OCI-LY7 (cell line): ENCODE data around the gene HEATR3. TPM values are rescaled to one million over a fixed set of nuclear protein-coding genes. Genes with fewer than 3 reads are reported as not detected.

Source experiments
- BruUV-seq: library from RNA; stranded (reverse); fragments of 400-500 nt; replicated peaks from 2 replicates; lab custom pipeline; 2021; lab: Mats Ljungman, UMichigan
- CTCF ChIA-PET: fragments of 300-600 bp; sonication (Branson Sonifier 250); formaldehyde crosslinking; loops from one replicate; lab custom pipeline; 2022; ENCODE audit warnings: antibody characterized with exemption; ENCODE audit not compliant: unreplicated experiment; lab: Charles Lee
- POLR2A ChIA-PET: fragments of 300-600 bp; sonication (Branson Sonifier 250); formaldehyde crosslinking; loops from one replicate; lab custom pipeline; 2022; ENCODE audit warnings: antibody characterized with exemption; lab: Charles Lee
- DNase-seq: peaks from one replicate; pipeline ENCODE4 v3.0.0-alpha.2; 2015; ENCODE audit warnings: low spot score
- H2AFZ ChIP-seq: fragments of 200-600 bp; sonication (generic), shearing (Covaris generic); 2 replicates; pipeline ENCODE4 v1.6.1; 2014; ENCODE audit warnings: mild to moderate bottlenecking, antibody characterized with exemption, low read length, moderate library complexity
- H3K27ac ChIP-seq: fragments of 200-600 bp; sonication (generic); 2 replicates; pipeline ENCODE4 v1.5.1; 2014; ENCODE audit warnings: mixed run types, low read depth, mild to moderate bottlenecking, moderate library complexity, low read length, inconsistent platforms; ENCODE audit not compliant: poor library complexity, severe bottlenecking
- H3K36me3 ChIP-seq: fragments of 200-600 bp; sonication (generic); 2 replicates; pipeline ENCODE4 v1.6.1; 2014; ENCODE audit warnings: mild to moderate bottlenecking, antibody characterized with exemption, low read length, moderate library complexity, mixed read lengths; ENCODE audit not compliant: insufficient read depth
- H3K4me1 ChIP-seq: fragments of 200-600 bp; sonication (generic); 2 replicates; pipeline ENCODE4 v1.5.1; 2014; ENCODE audit warnings: mild to moderate bottlenecking, low read length; ENCODE audit not compliant: insufficient read depth, poor library complexity, severe bottlenecking
- H3K4me2 ChIP-seq: fragments of 200-600 bp; sonication (generic); 2 replicates; pipeline ENCODE4 v1.6.1; 2014; ENCODE audit warnings: mild to moderate bottlenecking, low read length
- H3K4me3 ChIP-seq: fragments of 200-600 bp; sonication (generic); 2 replicates; pipeline ENCODE4 v1.5.1; 2014; ENCODE audit warnings: mild to moderate bottlenecking, low read depth, low read length; ENCODE audit not compliant: poor library complexity, severe bottlenecking
- H3K79me2 ChIP-seq: fragments of 200-600 bp; sonication (generic); 2 replicates; pipeline ENCODE4 v1.6.1; 2016; ENCODE audit warnings: low read depth, mild to moderate bottlenecking, low read length, moderate library complexity, mixed read lengths; ENCODE audit not compliant: insufficient read depth
- H3K9me2 ChIP-seq: fragments of 200-600 bp; sonication (generic); 2 replicates; pipeline ENCODE4 v1.6.1; 2016; ENCODE audit warnings: mild to moderate bottlenecking, low read length, mixed read lengths; ENCODE audit not compliant: insufficient read depth
- H3K9me3 ChIP-seq: fragments of 200-600 bp; sonication (generic); 2 replicates; pipeline ENCODE4 v1.6.1; 2014; ENCODE audit warnings: mild to moderate bottlenecking, mixed run types, low read length, mixed read lengths
- H4K20me1 ChIP-seq: fragments of 200-600 bp; sonication (generic); 2 replicates; pipeline ENCODE4 v1.6.1; 2014; ENCODE audit warnings: mild to moderate bottlenecking, antibody characterized with exemption, low read length, moderate library complexity, mixed read lengths; ENCODE audit not compliant: insufficient read depth
- CTCF ChIP-seq: fragments of 200-600 bp; sonication (generic); conservative IDR thresholded peaks from 2 replicates; pipeline ENCODE4 v1.5.1; 2014; ENCODE audit warnings: mild to moderate bottlenecking, antibody characterized with exemption, low read length, moderate library complexity, mixed read lengths
- EZH2phosphoT487 ChIP-seq: fragments of 200-600 bp; sonication (generic); IDR thresholded peaks from 2 replicates; pipeline ENCODE4 v1.6.1; 2018; ENCODE audit warnings: low read depth, borderline replicate concordance, mild to moderate bottlenecking, mixed run types, antibody characterized with exemption, low read length, moderate library complexity, mixed read lengths
- intact Hi-C: fragments of 100-400 bp; cut with micrococcal nuclease; formaldehyde crosslinking; loops from one replicate; pipeline ENCODE4 v1.10.0; 2022; ENCODE audit not compliant: unreplicated experiment
- small RNA-seq: library from RNA; depleted of rRNA; stranded (forward); fragments of <200 nt; gene quantifications from one replicate; pipeline ENCODE3, GENCODE V24; 2014
- total RNA-seq, 2 experiments: library from RNA; depleted of rRNA in 1 of 2; stranded (reverse); fragments of >200 nt in 1 of 2; shearing (Covaris generic) in 1 of 2; gene quantifications; 2 replicates each; pipeline ENCODE4 v1.2.3, GENCODE V29; 2014 to 2022

Gene HEATR3
- total RNA-seq, 2 experiments from 2014 or later, result 34.2 to 50.6 TPM

- Histone ChIP-seq H3K9me2 (no peaks in the 10 kb centered on the region), H3K36me3 (no peaks in the 10 kb centered on the region), H3K79me2 (peaks cover 40% of the 10 kb centered on the region; the same call in 1 of the 2 replicates), H2AFZ (no peak overlapping the region), H3K4me2 (peak overlapping the region; percentile 91), H3K4me3 (peak overlapping the region; percentile 95), H4K20me1 (peaks cover 9% of the 10 kb centered on the region; the same call in 1 of the 2 replicates), H3K4me1 (peaks cover 27% of the 10 kb centered on the region), H3K27ac (no peak overlapping the region), H3K9me3 (no peaks in the 10 kb centered on the region)
- BruUV-seq, result no TSS peak
- ChIA-PET CTCF (no interaction called here), POLR2A (no interaction called here)
- intact Hi-C loops, result loop anchor here (5.0 kb wide), 2 partner anchors 58 to 213 kb away; partner anchors contain the start of gene BRD7
- DNase-seq, result no peak
- TF ChIP-seq CTCF (no peak), EZH2phosphoT487 (no peak)
Measured at GRCh38 chr16:50154420-50154950, 88.7 kb downstream of the HEATR3 start.

- Histone ChIP-seq H3K4me3 (peak overlapping the region; percentile 95), H3K4me2 (peak overlapping the region; percentile 91), H4K20me1 (peaks cover 9% of the 10 kb centered on the region; the same call in 1 of the 2 replicates), H2AFZ (no peak overlapping the region), H3K27ac (no peak overlapping the region), H3K9me3 (no peaks in the 10 kb centered on the region), H3K4me1 (peaks cover 27% of the 10 kb centered on the region), H3K9me2 (no peaks in the 10 kb centered on the region), H3K36me3 (peaks cover 5% of the 10 kb centered on the region; the same call in 1 of the 2 replicates), H3K79me2 (peaks cover 47% of the 10 kb centered on the region; the same call in 1 of the 2 replicates)
- TF ChIP-seq EZH2phosphoT487 (no peak), CTCF (no peak)
- CTCF ChIA-PET, result no interaction called here
- intact Hi-C loops, result no loop called here
- BruUV-seq, result no TSS peak
- POLR2A ChIA-PET, result interaction anchor here (0.6 kb wide), 1 partner anchor 12 kb away, joined by 3 read pairs; no protein-coding TSS in a partner anchor
- DNase-seq, result no peak
Measured at GRCh38 chr16:50155925-50156324, 90.2 kb downstream of the HEATR3 start.

Small RNAs within 50 kb of the gene (small RNA-seq; reads per million reads assigned to genes)
- not detected for gene RF00017
- gene RF00156, result not detected
- gene RNY4P3, result 0.36 reads per million
- not detected for gene RPL10P14

Other genes with a start within 250 kb of the HEATR3 start
- gene ZNF423, start 209.9 kb upstream of the HEATR3 start, total RNA-seq (2014; rRNA removed; shearing (Covaris generic)), result 0.09 TPM in 1 of 2 replicates, not detected in the other
- gene ZNF423, start 209.9 kb upstream of the HEATR3 start, total RNA-seq (2022), result 0.13 TPM in 1 of 2 replicates, not detected in the other
- gene CNEP1R1, start 40.7 kb upstream of the HEATR3 start, total RNA-seq (2014; rRNA removed; shearing (Covaris generic)), result 19.9 and 23.1 TPM in 2 replicates
- 24.1 and 26.3 TPM in 2 replicates for gene CNEP1R1, start 40.7 kb upstream of the HEATR3 start, total RNA-seq (2022)
- gene TENT4B, start 87.3 kb downstream of the HEATR3 start, total RNA-seq (2014; rRNA removed; shearing (Covaris generic)), result 5.6 and 5.8 TPM in 2 replicates
- 8.8 and 9.5 TPM in 2 replicates for gene TENT4B, start 87.3 kb downstream of the HEATR3 start, total RNA-seq (2022)
- gene ADCY7, start 200.6 kb downstream of the HEATR3 start, total RNA-seq (2014; rRNA removed; shearing (Covaris generic)), result 36.9 and 49.9 TPM in 2 replicates
- 62.0 and 77.7 TPM in 2 replicates for gene ADCY7, start 200.6 kb downstream of the HEATR3 start, total RNA-seq (2022)